ENCODE measurements around the gene TYK2. TPM values are rescaled to one million over a fixed set of nuclear protein-coding genes. Genes with fewer than 3 reads are reported as not detected.

Gene TYK2
- total and polyA plus RNA-seq, 4 donors: 47.9 to 63.1 (median 59.6) TPM

- peaks cover 6 to 47% (median 21%) of the 10 kb centered on the region in 4 donors for H3K36me3 ChIP-seq (ENCODE audit: control insufficient read depth in 4 of 4, insufficient read depth in 3 of 4, low read depth in 1 of 4, low read length in 3 of 4)
- WGBS: 98% methylated on average over 12 of the region's 12 CpGs
- TF ChIP-seq GABPA (IDR thresholded peaks at IDR 0.05 in 1 of 2, conservative IDR thresholded peaks at IDR 0.05 in 1 of 2) (no peak), TAF1 (conservative IDR thresholded peaks at IDR 0.05) (no peak), HNF4A (conservative IDR thresholded peaks at IDR 0.05) (no peak), FOXA2 (IDR thresholded peaks at IDR 0.05) (no peak), MAX (IDR thresholded peaks at IDR 0.05) (no peak), HNF4G (IDR thresholded peaks at IDR 0.05) (no peak), ATF3 (IDR thresholded peaks at IDR 0.05) (no peak), CTCF (IDR thresholded peaks at IDR 0.05; ENCODE audit: low read depth, low read length, missing input control) (no peak), EGR1 (IDR thresholded peaks at IDR 0.05; ENCODE audit: low read depth in 2 of 2) (no peak), JUND (IDR thresholded peaks at IDR 0.05) (no peak), ZBTB33 (IDR thresholded peaks at IDR 0.05) (no peak), NR2F2 (IDR thresholded peaks at IDR 0.05) (no peak), REST (IDR thresholded peaks at IDR 0.05) (no peak), YY1 (IDR thresholded peaks at IDR 0.05) (no peak), RAD21 (IDR thresholded peaks at IDR 0.05) (no peak), RXRA (IDR thresholded peaks at IDR 0.05) (no peak), FOXA1 (IDR thresholded peaks at IDR 0.05) (no peak), SP1 (IDR thresholded peaks at IDR 0.05) (no peak)
These were observed 23.9 kb downstream of the TYK2 start for GRCh38 chr19:10356431-10356830.

More at GRCh38 chr19:10356431-10356830, 23.9 kb downstream of the TYK2 start:
- no peak for DNase-seq (ENCODE audit: low spot score)
- Histone ChIP-seq H3K4me1 (ENCODE audit: control insufficient read depth in 4 of 4, insufficient read depth in 4 of 4, low read length in 3 of 4) (peaks cover 4 to 19% (median 12%) of the 10 kb centered on the region in 4 donors), H3K27me3 (ENCODE audit: control insufficient read depth in 4 of 4, insufficient read depth in 4 of 4, low read length in 3 of 4) (no peaks in the 10 kb centered on the region), H3K4me3 (ENCODE audit: low read depth in 1 of 3, low read length in 3 of 3) (no peak overlapping the region), H3K9ac (ENCODE audit: low read depth in 1 of 2, low read length in 2 of 2) (no peak overlapping the region), H3K9me3 (ENCODE audit: control insufficient read depth in 4 of 4, low read length in 3 of 4) (no peaks in the 10 kb centered on the region), H3K27ac (ENCODE audit: low read depth in 1 of 2, low read length in 2 of 2) (no peak overlapping the region)

Data from liver (tissue), 9 donors.